GM12878 (cell line): Measurements from ENCODE around the gene DYNC1H1. TPM values are rescaled to one million over a fixed set of nuclear protein-coding genes. Genes with fewer than 3 reads are reported as not detected.

Source experiments
- BACH1 ChIP-seq: fragments of 450-650 bp; IDR thresholded peaks from 2 replicates; pipeline ENCODE4 v1.6.1; 2017; ENCODE audit warnings: mild to moderate bottlenecking, borderline replicate concordance
- BHLHE40 ChIP-seq, 2 experiments: fragments of 450-650 bp in 1 of 2; IDR thresholded peaks; 2 replicates each; pipeline ENCODE4 v1.6.1; 2011 to 2017; ENCODE audit warnings: low read depth in 2 of 2, borderline replicate concordance in 1 of 2, improper control_type of control experiment in 1 of 2, low read length in 1 of 2, mild to moderate bottlenecking in 1 of 2
- CREM ChIP-seq: IDR thresholded peaks from 2 replicates; pipeline ENCODE4 v1.6.1; 2014; ENCODE audit warnings: antibody characterized with exemption, low read depth
- E2F4 ChIP-seq: IDR thresholded peaks from 2 replicates; pipeline ENCODE4 v1.6.1; 2012; ENCODE audit warnings: low read depth, low read length, improper control_type of control experiment
- EZH2 ChIP-seq: IDR thresholded peaks from 2 replicates; pipeline ENCODE4 v1.6.1; 2012; ENCODE audit warnings: low read depth, mild to moderate bottlenecking, control low read depth, inconsistent platforms, low read length, borderline replicate concordance; ENCODE audit not compliant: control insufficient read depth
- IRF5 ChIP-seq: fragments of 450-650 bp; IDR thresholded peaks from 2 replicates; pipeline ENCODE4 v1.6.1; 2017; ENCODE audit warnings: borderline replicate concordance
- JUNB ChIP-seq: IDR thresholded peaks from 2 replicates; pipeline ENCODE4 v1.6.1; 2016; ENCODE audit warnings: antibody characterized with exemption, mild to moderate bottlenecking
- MEF2A ChIP-seq: IDR thresholded peaks from 2 replicates; pipeline ENCODE4 v1.6.1; 2011; ENCODE audit warnings: low read depth, mild to moderate bottlenecking, low read length, moderate library complexity; ENCODE audit not compliant: insufficient read depth
- MXI1 ChIP-seq: fragments of 150-350 bp; IDR thresholded peaks from 2 replicates; pipeline ENCODE4 v1.6.1; 2011; ENCODE audit warnings: low read depth, mild to moderate bottlenecking, inconsistent platforms, low read length, improper control_type of control experiment
- NBN ChIP-seq: fragments of 450-650 bp; IDR thresholded peaks from 2 replicates; pipeline ENCODE4 v1.6.1; 2016
- NR2C1 ChIP-seq: fragments of 450-650 bp; IDR thresholded peaks from 2 replicates; pipeline ENCODE4 v1.6.1; 2017; ENCODE audit warnings: antibody characterized with exemption, mild to moderate bottlenecking, moderate library complexity
- NR2F1 ChIP-seq: fragments of 450-650 bp; conservative IDR thresholded peaks from 2 replicates; pipeline ENCODE4 v1.6.1; 2017; ENCODE audit warnings: mild to moderate bottlenecking
- POLR2A ChIP-seq: IDR thresholded peaks from 2 replicates; pipeline ENCODE4 v1.6.1; 2011; ENCODE audit warnings: low read depth, mild to moderate bottlenecking, low read length
- RB1 ChIP-seq: fragments of 450-650 bp; formaldehyde crosslinking; IDR thresholded peaks from 2 replicates; pipeline ENCODE4 v1.6.1; 2017; ENCODE audit warnings: mild to moderate bottlenecking, borderline replicate concordance
- RELA ChIP-seq: fragments of 450-650 bp; IDR thresholded peaks from 2 replicates; pipeline ENCODE4 v1.8.0; 2014; ENCODE audit warnings: borderline replicate concordance; ENCODE audit not compliant: partially characterized antibody
- YBX1 ChIP-seq: fragments of 450-650 bp; IDR thresholded peaks from 2 replicates; pipeline ENCODE4 v1.6.1; 2016; ENCODE audit warnings: antibody characterized with exemption
- ZNF687 ChIP-seq: fragments of 450-650 bp; IDR thresholded peaks from 2 replicates; pipeline ENCODE4 v1.6.1; 2017; ENCODE audit warnings: mild to moderate bottlenecking, moderate library complexity
- polyA plus RNA-seq, 11 experiments: library from polyadenylated mRNA; depleted of rRNA in 4 of 11; unstranded in 6 of 11; stranded (reverse) in 5 of 11; fragments of >200 nt; fragmentation: Nextera tagmentation in 4 of 11; fragmentation: Illumina TruSeq in 1 of 11; extraction: Ambion mirVana in 4 of 11; extraction: Trizol in 1 of 11; gene quantifications; 1 replicate in 1 of 11; 2 replicates in 10 of 11; pipeline versions ENCODE4 v1.2.1 to v1.2.3, GENCODE V29; 2011 to 2016; ENCODE audit warnings: inconsistent platforms in 2 of 11, missing spikeins in 2 of 11, low read depth in 1 of 11
- total RNA-seq, 4 experiments: library from RNA; depleted of rRNA in 3 of 4; stranded (reverse); fragments of >200 nt in 3 of 4; fragmentation: Illumina TruSeq in 1 of 4; extraction: Trizol in 1 of 4; gene quantifications; 2 replicates each; pipeline versions ENCODE4 v1.2.1 to v1.2.3, GENCODE V29; 2013 to 2021

Gene DYNC1H1
- total and polyA plus RNA-seq, 10 of the 15 experiments (the other 5 are each of a cell fraction or from before 2014, with no cell fraction given) = 38.4 to 291 (median 111) TPM

GRCh38 chr14:102085948-102086708, 121.8 kb downstream of the DYNC1H1 start (continued):
- TF ChIP-seq IRF5 (no peak), JUNB (no peak), E2F4 (no peak), CREM (peak; percentile 78), MXI1 (peak; percentile 78), NR2C1 (peak; percentile 35; the same call in 1 of the 2 replicates), YBX1 (no peak), NR2F1 (peak; percentile 10; the same call in 1 of the 2 replicates), RELA (no peak), EZH2 (no peak), RB1 (no peak), POLR2A (peak; percentile 52; the same call in 1 of the 2 replicates), ZNF687 (no peak), BACH1 (peak; percentile 85; the same call in 1 of the 2 replicates), NBN (no peak), MEF2A (no peak), BHLHE40 (IDR thresholded peaks at IDR 0.05; ENCODE audit: borderline replicate concordance in 1 of 2, low read depth in 2 of 2, low read length in 1 of 2) (peak in 1 of 2 experiments; percentile 54; a peak in 2 of 4 replicates)
